Suppressor macrophage treated with lipopolysaccharide for 4 hours (primary cell): ENCODE results near the gene SMARCB1.
A peak's percentile ranks its signal among the peaks of the same experiment; 100 is the strongest.

Source experiments
- DNase-seq: peaks from one replicate; pipeline ENCODE4 v3.0.0-alpha.2; 2020

SMARCB1 gene

GRCh38 chr22:23762842-23763578, 23.8 kb upstream of the SMARCB1 start, which contains the start of gene C22orf15:
C22orf15 (plus strand) TSS chr22:23762990; CDS start chr22:23763307, 317 bp downstream.
- DNase-seq, result no peak

GRCh38 chr22:23763579-23763945, 23.2 kb upstream of the SMARCB1 start:
- DNase-seq, result peak; percentile 16

- no peak for DNase-seq
Observed at GRCh38 chr22:23763954-23764353, 22.8 kb upstream of the SMARCB1 start.

- no peak for DNase-seq
Observed at GRCh38 chr22:23764899-23765881, 21.6 kb upstream of the SMARCB1 start.

- no peak for DNase-seq
Observed at GRCh38 chr22:23767303-23767672, 19.5 kb upstream of the SMARCB1 start.

- DNase-seq, result peak; percentile 93
Observed at GRCh38 chr22:23767673-23768548, 18.9 kb upstream of the SMARCB1 start, which contains the start of gene CHCHD10. CHCHD10 (minus strand) TSS chr22:23767972; CDS start chr22:23767874, 98 bp downstream.

GRCh38 chr22:23769321-23769965, 17.3 kb upstream of the SMARCB1 start:
- no peak for DNase-seq

GRCh38 chr22:23772315-23772648, 14.5 kb upstream of the SMARCB1 start:
- no peak for DNase-seq

GRCh38 chr22:23772649-23773473, 13.9 kb upstream of the SMARCB1 start, which contains the start of gene MMP11:
MMP11 (plus strand) TSS chr22:23772849; CDS start chr22:23772871, 22 bp downstream.
- peak; percentile 45 for DNase-seq

- no peak for DNase-seq
Observed at GRCh38 chr22:23773483-23774113, 13.2 kb upstream of the SMARCB1 start.

- no peak for DNase-seq
Observed at GRCh38 chr22:23774114-23774921, 12.4 kb upstream of the SMARCB1 start.

- DNase-seq, result no peak
Observed at GRCh38 chr22:23774922-23775436, 11.8 kb upstream of the SMARCB1 start.

GRCh38 chr22:23775779-23776375, 10.9 kb upstream of the SMARCB1 start:
- no peak for DNase-seq

- no peak for DNase-seq
Observed at GRCh38 chr22:23777776-23778576, 8.8 kb upstream of the SMARCB1 start.

- DNase-seq, result no peak
Observed at GRCh38 chr22:23778577-23778900, 8.2 kb upstream of the SMARCB1 start.

- no peak for DNase-seq
Observed at GRCh38 chr22:23779083-23779482, 7.7 kb upstream of the SMARCB1 start.

- DNase-seq, result no peak
Observed at GRCh38 chr22:23779731-23780130, 7.0 kb upstream of the SMARCB1 start.

- no peak for DNase-seq
Observed at GRCh38 chr22:23780146-23780748, 6.5 kb upstream of the SMARCB1 start.
